Activated CD8-positive, alpha-beta memory T cell treated with anti-CD3 and anti-CD28 coated beads, Interleukin-2, amount 50 U/mL, for 48 hours (primary cell): ENCODE data around the gene SUSD3.

ENCODE experiments used
- DNase-seq: peaks from one replicate; pipeline ENCODE4 v3.0.0-alpha.2; 2020

The SUSD3 gene

GRCh38 chr9:93077811-93078210 lies 19.3 kb downstream of the SUSD3 start:
- no peak for DNase-seq

DNA sequence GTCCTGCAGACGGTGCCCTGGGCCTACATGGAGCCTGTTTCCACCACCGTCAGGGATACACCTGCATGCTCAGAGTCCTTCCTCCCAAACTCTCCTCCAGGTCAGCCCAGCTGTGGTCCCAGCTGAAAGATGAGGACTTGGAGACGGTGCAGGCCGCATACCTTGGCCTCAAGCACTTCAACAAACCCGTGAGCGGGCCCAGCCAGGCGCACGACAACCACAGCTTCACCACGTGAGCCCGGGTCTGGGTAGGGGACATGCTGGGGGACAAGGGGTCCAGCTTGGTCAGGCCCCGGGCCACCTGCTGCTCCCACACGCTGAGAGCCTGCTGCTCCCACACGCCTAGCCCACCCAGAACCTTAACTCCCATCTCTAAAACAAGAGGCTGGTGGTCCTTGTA lies 20.9 kb downstream of the SUSD3 start:
- peak; percentile 40 for DNase-seq

DNA sequence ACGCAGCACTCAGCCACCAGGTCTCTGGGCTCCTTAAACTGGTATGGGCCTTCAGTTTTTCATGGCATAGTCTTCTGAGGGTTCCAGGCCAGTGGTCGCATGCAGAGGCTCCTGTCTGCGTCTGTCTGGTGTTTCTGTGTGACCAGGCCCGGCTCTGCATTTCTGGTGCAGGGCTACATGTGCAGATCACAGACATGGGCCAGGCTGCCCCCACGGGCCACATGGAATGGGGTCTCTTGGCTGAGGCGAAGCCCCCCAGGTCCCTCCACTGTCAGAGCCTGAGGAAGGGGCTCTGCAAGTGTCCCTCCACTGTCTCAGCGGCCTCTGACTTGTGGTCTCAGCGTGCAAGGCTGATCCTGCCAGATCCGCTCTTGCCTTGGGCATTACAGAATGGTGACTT lies 21.9 kb downstream of the SUSD3 start:
- DNase-seq: peak; percentile 40

- DNase-seq: peak; percentile 39
Measured at GRCh38 chr9:93081081-93081529, 22.6 kb downstream of the SUSD3 start.

DNA sequence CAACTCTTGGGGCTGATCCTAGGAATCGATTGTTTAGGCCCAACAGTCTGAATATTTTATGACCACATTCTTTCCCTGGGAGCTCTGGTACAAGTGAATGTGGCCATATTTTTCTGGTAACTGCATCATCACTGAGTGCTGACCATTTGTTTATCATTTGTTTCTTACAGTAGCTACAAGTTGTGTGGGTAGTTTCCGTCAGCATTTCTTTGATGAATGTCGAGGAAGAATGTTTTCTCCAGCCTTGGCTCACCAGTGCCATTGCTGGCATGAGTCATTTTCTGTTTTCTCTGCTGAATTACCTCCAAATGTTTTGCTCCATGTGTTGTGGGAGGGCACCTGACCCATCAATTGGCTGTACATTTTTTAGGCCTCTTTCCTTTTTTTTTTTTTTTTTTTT lies 23.4 kb downstream of the SUSD3 start:
- DNase-seq: no peak

- DNase-seq: peak; percentile 62
Measured at GRCh38 chr9:93082841-93083411, 24.4 kb downstream of the SUSD3 start.

- peak; percentile 61 for DNase-seq
Measured at GRCh38 chr9:93083592-93084470, 25.3 kb downstream of the SUSD3 start.

DNA sequence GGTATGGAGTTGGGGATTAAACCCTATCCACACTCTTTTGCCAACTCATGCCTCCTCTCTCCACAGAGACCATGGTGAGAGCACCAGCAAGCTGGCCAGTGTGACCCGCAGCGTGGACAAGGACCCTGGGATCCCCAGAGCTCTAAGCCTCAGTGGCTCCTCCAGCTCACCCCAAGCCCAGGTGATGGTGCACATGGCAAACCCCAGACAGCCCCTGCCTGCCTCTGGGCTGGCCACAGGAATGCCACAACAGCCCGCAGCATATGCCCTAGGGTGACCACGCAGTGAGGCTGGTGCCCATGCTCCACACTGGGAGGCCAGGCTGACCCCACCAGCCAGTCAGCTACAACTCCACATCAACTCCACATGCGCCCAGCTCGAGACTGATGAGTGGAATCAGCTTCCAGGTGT lies 26.0 kb downstream of the SUSD3 start:
- DNase-seq: peak; percentile 48

- peak; percentile 35 for DNase-seq
Measured at GRCh38 chr9:93085676-93086075, 27.2 kb downstream of the SUSD3 start.

- peak; percentile 35 for DNase-seq
Measured at GRCh38 chr9:93086447-93087224, 28.1 kb downstream of the SUSD3 start.

DNA sequence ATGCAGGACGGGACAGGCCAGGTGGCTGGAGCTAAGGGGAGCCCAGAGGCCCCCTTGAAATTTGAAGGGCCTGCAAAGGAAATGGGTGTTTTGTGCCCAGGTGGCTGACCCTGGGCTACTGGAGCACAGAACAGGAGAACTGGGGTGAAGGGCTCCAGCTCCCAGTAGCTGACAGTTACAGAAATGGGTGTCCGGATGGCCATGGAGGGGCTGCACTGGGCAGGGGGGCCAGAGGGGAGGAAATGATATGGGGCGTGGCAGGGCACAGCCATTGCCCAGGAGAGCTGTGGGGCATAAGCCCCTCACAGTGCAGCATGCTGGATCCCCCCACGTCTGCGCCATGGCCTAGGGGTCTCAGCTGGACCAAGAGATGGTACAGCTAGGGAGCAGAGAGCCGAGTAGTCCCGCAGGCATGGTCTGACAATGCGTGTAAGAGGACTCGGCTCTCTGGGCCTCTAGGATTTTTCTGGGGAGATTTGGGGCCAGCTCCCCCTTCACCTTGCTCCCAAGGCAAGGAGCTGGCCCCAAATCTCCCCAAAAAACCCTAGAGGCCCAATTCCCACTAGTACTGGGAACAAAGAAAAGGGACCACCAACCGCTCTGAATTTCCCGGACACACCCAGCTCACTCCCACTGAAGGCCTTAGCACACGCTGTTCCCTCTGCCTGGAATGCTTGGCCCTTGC lies 29.6 kb downstream of the SUSD3 start:
- peak; percentile 46 for DNase-seq

- peak; percentile 46 for DNase-seq
Measured at GRCh38 chr9:93088656-93089015, 30.1 kb downstream of the SUSD3 start.

- no peak for DNase-seq
Measured at GRCh38 chr9:93089024-93089423, 30.5 kb downstream of the SUSD3 start.

DNA sequence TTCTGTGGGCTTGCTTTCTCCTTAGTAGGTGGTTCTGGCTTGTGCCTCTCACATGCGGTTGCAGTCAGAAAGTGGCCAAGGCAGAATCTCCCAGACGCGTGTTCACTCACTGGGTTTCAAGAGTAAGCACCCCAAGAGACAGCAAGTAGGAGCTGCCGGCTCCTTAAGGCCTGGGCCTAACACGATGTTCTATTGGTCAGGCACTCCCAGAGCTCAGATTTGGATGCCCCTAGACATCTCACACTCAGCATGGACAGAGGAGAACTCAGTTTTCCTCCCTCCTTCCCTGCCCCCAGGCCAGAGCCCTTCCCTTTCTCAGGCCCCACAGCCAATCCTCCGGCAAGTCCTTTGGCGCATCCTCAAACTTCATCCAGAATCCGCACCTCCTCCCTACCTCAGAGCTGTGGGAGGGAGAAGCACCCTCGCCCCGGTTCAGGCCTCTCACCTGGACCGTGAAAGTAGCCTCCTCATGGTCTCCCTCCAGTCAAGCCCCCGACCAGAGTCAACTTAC lies 31.0 kb downstream of the SUSD3 start:
- peak; percentile 52 for DNase-seq

- DNase-seq: peak; percentile 50
Measured at GRCh38 chr9:93090091-93090655, 31.7 kb downstream of the SUSD3 start.

DNA sequence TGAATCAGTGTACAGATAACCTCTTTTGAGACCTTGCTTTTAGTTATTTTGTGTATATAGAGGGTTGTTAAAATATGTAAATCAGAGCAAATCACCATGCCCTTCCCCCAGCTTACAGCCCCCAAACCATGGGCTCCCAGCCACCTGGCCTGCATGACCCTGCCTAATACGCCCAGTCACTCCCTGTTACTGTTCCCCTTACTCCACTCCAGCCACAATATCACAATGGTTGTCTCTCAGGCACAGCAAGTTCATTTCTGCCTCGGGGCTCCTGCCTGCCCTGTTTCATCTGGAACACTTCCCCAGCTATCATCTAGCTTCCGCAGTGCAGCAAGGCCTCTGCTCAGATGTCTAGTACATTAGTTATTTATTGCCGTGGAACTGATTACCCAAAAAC lies 32.6 kb downstream of the SUSD3 start:
- peak; percentile 47 for DNase-seq

GRCh38 chr9:93091453-93092081 lies 33.1 kb downstream of the SUSD3 start:
- peak; percentile 74 for DNase-seq

- peak; percentile 51 for DNase-seq
Measured at GRCh38 chr9:93092251-93092991, 33.9 kb downstream of the SUSD3 start.

DNA sequence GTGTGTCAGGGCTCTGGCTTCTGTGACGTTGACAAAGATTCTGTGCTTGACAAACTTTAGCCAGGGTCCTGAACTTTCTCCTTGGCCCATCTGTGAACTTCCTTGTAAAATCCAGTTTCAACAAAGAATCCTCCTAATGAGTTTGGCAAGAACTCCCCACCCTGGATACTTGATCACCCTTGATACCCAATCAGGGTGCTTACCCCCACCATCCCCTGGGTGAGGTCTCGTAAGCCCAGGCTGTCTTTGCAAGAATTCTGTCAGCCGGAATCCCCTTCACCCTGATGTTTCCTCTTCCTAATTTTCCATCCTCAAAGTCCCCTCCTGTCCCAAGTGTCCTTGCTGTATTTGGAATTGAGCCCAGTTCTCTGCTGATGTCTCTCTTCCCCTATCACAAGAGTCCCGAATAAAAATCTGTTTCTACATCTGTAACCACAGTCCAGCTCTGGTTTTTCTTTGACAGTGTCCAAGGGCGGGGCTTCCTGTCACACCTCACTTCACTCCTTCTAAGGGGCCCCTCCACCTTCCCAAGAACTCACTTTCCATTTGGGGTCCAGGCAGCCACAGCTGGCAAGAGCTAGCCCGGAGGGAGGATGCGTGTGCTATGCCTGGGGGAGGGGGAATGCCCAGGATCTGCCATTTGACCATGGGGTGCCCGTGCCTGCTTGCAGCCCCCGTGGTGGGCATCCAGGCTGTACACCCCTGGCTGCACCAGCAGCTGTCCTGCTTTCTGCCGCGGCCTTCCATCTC lies 34.8 kb downstream of the SUSD3 start:
- peak; percentile 47 for DNase-seq

- DNase-seq: peak; percentile 59
Measured at GRCh38 chr9:93093877-93094657, 35.6 kb downstream of the SUSD3 start.
